Body of pancreas (tissue), 4 donors: Measurements from ENCODE around the gene SLC25A33.

Experiments
- CTCF ChIP-seq, 7 experiments: fragments of 450-650 bp in 4 of 7; fragments of 200-600 bp in 3 of 7; sonication (generic) in 3 of 7; IDR thresholded peaks; one replicate each; pipeline ENCODE4 v1.5.1; 2016 to 2019; ENCODE audit warnings: antibody characterized with exemption in 7 of 7
- POLR2A ChIP-seq, 3 donors: fragments of 450-650 bp; IDR thresholded peaks; one replicate each; pipeline ENCODE4 v1.6.1; 2016; ENCODE audit warnings: antibody characterized with exemption in 3 of 3, mild to moderate bottlenecking in 2 of 3

DNA sequence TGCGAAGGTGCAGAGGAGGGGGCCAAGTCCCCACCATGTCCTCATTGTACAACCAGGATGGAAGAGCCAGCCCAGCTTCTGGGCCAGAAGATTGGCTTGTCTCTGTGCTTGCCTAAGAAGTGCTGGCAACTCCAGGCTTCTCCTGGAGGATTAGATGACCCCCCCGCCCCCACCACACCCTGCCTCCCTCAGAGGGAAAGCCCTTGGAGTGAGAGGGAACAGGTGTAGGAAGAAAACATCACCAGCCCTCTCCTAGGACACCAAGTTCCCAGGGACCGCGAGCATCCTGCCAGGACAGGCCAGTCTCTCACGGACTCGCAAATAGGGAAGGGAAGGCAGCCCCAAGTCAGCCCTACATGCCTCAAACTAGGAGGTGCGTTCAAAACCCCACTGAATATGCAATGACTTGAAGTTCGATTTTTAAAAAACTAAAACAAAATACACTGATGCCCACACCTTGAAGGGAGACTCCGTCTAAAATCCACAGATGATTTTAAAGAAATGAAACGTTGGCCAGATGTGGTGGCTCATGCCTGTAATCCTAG is 20.7 kb upstream of the SLC25A33 start:
- TF ChIP-seq CTCF (IDR thresholded peaks at IDR 0.05): no peak
- TF ChIP-seq POLR2A (IDR thresholded peaks at IDR 0.05): no peak
